ENCODE results near the gene MXRA8.
"Not testable (repeated sequence)": the region's sequence is repeated elsewhere in the genome, so short reads cannot be mapped to it uniquely, and the experiment has no call there.

MXRA8 gene

DNA sequence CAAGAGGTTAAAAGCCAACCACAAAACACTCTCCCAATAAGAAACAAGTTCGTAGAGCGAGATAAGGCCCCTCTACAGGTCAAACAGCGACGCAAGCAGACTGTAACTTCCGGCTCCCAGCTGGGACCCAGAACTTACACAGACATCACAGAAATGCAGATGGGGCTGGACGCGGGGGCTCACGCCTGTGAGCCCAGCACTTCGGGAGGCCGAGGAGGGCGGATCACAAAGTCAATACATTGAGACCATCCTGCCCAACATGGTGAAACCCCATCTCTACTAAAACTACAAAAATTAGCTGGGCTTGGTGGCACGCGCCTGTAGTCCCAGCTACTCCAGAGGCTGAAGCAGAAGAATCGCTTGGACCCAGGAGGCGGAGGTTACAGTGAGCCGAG is 29.7 kb upstream of the MXRA8 start:
- TF ChIP-seq CTCF (conservative IDR thresholded peaks at IDR 0.05) = no peak
- no peak overlapping the region for H3K27ac ChIP-seq

DNA sequence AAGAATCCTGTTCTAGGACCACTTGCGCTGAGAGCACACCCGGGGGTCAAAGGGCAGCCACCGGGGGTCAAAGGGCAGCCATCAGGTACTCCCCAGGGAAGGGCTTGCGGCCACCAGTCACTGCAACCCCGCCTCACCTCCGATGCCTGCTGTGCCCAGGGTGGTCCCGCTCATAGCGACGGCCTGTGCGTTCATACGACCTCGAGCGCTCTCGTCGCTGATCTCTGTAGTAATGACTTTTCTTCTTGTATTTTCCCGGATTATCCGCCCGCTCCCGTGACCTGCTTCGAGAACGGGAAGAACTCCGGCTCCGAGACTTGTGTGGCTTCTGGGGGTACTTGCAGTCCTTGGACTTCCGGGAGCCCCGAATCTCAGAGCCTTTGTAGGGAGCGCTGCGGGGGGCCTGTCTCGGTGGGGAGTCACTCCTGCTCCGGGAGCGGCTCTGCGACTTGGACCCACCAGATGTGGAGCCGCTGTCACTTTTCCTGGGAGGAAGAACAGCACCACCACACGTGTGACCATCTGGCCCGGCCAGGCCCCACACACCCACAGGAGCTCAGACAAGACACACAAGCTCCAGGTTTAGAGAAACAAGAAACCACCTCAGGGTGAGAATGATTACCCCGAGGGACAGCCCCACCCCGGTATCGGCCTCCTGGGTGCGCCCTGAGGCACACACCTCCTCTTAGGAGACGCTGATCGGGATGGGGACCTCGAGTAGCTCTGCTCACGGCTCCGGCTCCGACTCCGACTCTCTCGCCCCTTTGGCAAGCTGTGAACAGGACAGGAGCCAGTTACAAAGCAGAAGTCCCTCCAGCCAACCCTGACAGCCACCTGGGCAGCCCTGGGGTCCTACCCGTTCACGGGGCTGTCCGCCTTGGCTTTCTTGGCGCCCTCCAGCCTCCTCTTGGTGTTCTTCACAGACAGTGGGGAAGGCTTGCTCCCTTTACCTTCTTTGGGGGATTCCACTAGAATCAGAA is 29.0 kb upstream of the MXRA8 start:
- TF ChIP-seq CTCF (conservative IDR thresholded peaks at IDR 0.05) = no peak

GRCh38 chr1:1385931-1386330 is 27.6 kb upstream of the MXRA8 start:
- no peak for TF ChIP-seq CTCF (conservative IDR thresholded peaks at IDR 0.05)
- no peak overlapping the region for H3K27ac ChIP-seq

More for the DNA sequence above, 29.0 kb upstream of the MXRA8 start:
- H3K27ac ChIP-seq = no peak overlapping the region

DNA sequence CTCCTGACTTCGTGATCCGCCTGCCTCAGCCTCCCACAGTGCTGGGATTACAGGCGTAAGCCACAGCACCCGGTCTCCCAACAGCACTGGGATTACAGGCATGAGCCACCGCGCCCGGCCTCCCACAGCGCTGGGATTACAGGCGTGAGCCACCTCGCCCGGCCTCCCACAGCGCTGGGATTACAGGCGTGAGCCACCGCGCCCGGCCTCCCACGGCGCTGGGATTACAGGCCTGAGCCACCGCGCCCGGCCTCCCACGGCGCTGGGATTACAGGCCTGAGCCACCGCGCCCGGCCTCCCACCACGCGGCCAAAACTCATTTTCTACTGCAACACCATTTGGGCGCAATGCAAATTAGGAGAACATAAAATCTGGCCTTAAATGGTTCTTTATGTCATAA is 27.0 kb upstream of the MXRA8 start:
- not testable (repeated sequence) for H3K27ac ChIP-seq

GRCh38 chr1:1381294-1381693 is 22.9 kb upstream of the MXRA8 start:
- no peak overlapping the region for H3K27ac ChIP-seq
- TF ChIP-seq CTCF (conservative IDR thresholded peaks at IDR 0.05) = no peak

DNA sequence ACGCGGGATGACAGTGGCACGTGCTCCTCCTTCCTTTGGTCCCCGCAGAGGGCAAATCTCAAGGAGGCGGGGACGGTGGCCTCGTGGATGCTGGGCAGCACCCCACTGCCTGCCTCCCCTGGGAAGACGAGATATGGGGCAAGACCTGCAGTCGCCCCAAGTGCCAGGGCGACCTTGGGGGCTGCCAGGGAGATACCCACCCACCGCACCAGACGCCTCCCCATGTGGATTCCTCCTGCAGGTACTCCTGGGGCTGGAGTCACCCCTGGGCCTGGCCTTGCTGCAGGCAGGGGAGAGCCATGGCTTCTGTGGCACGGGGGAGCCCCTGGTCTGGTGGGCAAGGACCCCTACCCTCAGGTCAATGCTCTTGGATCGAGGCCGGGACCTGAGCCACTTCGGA is 22.5 kb upstream of the MXRA8 start:
- no peak overlapping the region for H3K27ac ChIP-seq
- no peak for TF ChIP-seq CTCF (conservative IDR thresholded peaks at IDR 0.05)

DNA sequence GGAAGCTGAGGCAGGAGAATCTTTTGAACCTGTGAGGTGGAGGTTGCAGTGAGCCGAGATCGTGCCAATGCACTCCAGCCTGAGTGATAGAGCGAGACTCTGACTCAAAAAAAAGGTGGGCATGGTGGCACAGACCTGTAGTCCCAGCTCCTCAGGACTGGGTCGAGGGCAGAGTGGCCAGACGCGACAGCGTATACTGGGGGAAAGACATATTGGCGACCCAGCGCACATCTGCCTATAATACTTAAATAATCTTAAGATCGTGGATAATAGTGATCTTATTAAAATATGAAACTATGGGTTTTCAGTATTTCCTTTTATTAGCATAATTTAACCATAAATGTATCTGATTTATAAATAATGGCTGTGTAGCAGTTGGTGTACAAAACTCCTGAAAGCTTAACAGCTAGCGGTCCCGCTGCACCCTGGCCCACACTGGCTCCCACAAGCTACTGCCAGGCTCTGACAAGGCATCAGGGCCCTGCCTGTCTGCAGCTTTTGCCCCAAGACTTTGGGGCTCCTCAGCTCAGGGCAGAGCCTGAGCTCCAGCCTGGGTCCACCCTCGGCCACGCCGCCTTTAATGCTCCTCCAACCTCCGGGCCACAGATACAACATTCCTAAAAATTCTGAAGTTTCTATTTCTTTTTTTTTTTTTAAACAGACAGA is 19.3 kb upstream of the MXRA8 start:
- H3K27ac ChIP-seq = no peak overlapping the region
- TF ChIP-seq CTCF (conservative IDR thresholded peaks at IDR 0.05) = no peak

Data from VCaP (cell line).